GM19324 (cell line): ENCODE measurements around the gene LRRC39.
"Not testable (repeated sequence)": the region's sequence is repeated elsewhere in the genome, so short reads cannot be mapped to it uniquely, and the experiment has no call there.

Experiments used
- ATAC-seq: cut with Tn5 transposase; IDR thresholded peaks from one replicate; pipeline ENCODE4 v1.9.1; 2021; ENCODE audit warnings: mild to moderate bottlenecking, moderate library complexity; ENCODE audit not compliant: unreplicated experiment, low FRiP score

The LRRC39 gene

DNA sequence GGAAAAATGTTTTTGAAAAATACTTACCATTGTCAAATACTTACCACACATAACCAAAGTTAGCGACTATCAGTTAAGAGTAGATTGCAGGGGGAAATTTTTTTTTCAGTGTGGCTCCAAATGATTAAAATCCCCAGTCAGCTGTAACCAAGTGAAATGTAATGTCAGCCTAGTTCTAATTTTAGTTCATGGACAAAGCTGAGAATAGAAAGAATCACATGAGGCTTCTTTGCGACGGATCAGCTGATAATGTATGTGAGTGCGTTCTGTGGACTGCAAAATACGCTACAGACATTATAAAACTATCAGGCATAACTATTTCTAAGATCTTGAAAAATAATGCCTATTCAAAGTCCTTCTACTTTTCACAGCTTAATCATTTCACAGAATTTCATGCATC is at the start of gene LRRC39:
Gene LRRC39, minus strand, starts transcription at position 166 of the 400 bp plus-strand sequence. CDS start 9,740 bp downstream, outside the sequence.
- ATAC-seq, result no peak

DNA sequence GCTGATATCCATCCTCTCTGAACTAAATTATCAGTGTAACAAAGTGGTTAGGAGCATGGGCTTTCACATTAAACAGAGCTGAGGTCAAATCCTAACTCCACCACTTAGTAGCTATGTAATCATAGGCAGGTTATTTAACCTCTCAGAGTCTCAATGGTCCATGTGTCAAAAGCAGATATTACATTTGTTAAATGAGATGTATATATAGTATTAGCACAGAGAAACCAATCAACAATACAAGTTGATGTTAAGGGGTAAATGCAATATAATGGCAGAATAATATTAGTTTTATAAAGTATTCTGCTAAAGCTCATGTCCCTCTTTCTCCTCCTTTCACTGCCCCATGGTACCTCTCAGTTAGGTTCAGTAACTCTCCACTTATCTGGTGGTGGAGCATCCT is 44.4 kb upstream of the LRRC39 start:
- ATAC-seq, result no peak

- no peak for ATAC-seq
Measured at GRCh38 chr1:100219883-100220282, 41.8 kb upstream of the LRRC39 start.

DNA sequence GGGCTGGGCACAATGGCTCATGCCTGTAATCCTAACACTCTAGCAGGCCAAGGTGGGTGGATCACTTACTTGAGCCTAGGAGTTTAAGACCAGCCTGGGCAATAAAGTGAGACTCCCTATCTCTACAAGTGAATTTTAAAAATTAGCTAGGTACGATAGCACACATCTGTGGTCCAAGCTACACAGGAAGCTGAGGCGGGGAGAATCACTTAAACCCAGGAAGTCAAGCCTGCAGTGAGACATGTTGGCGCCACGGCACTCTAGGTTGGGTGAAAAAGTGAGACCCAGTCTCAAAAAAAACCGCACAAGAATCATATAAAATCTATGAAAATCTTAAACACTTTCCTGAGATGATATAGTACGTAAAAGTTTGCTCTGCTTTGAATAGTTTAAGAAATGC is 41.4 kb upstream of the LRRC39 start:
- ATAC-seq, result no peak

DNA sequence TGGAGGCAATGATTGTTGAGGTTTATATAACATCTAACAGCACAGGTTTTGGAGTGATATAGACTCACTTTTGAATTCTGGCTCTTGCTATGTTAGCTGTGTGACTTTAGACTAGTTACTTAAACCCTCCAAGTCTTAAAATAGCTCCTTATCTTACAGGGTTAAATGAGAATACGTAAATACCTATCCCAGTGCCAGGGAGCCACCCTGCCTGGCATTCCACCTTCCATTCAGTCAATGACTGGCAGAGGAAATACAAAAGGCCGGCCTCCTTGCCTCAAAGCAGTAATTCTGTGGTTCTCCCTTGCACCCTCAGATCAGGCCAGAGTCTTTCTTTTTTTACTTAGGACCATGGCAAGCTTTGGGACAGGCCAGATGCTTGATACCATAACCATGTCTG is 39.8 kb upstream of the LRRC39 start:
- ATAC-seq, result no peak

- ATAC-seq, result no peak
Measured at GRCh38 chr1:100215101-100215500, 37.0 kb upstream of the LRRC39 start.

- ATAC-seq, result no peak
Measured at GRCh38 chr1:100213141-100213540, 35.1 kb upstream of the LRRC39 start.

DNA sequence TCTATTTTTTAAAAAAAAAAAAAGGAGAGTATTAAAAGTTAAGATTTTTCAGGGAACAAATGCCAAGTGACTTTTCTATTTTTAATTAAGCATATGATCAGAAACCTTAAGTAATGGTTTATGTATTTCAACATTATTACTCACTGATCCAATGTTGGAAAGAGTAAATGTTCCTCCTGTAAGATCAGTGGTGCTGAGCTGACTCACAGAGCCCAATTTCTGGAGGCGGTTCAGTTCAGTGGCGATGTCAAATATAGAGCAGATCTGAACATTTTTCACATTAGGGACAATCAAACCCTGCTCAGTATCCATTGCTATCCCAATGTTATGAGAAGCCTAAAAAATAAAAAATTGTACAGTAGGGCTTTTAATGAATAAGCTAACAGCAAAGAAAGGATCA is 28.2 kb upstream of the LRRC39 start:
- ATAC-seq, result no peak

GRCh38 chr1:100205593-100205992 is 27.5 kb upstream of the LRRC39 start:
- ATAC-seq, result not testable (repeated sequence)

DNA sequence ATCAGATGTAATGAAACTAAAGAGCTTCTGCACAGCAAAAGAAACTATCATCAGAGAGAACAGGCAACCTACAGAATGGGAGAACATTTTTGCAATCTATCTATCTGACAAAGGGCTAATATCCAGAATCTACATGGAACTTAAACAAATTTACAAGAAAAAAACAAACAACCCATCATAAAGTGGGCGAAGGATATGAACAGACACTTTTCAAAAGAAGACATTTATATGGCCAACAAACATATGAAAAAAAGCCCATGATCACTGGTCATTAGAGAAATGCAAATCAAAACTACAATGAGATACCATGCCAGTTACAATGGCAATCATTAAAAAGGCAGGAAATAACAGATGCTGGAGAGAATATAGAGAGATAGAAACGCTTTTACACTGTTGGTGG is 27.0 kb upstream of the LRRC39 start:
- ATAC-seq, result not testable (repeated sequence)

- not testable (repeated sequence) for ATAC-seq
Measured at GRCh38 chr1:100202703-100203102, 24.6 kb upstream of the LRRC39 start.

DNA sequence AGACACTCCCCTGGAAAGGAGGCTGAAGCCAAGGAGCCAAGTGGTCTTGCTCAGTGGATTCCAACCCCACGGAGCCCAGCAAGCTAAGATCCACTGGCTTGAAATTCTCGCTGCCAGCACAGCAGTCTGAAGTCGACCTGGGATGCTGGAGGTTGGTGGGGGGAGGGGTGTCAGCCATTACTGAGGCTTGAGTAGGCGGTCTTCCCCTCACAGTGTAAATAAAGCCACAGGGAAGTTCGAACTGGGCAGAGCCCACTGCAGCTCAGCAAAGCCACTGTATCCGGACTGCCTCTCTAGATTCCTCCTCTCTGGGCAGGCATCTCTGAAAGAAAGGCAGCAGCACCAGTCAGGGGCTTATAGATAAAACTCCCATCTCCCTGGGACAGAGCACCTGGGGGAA is 22.0 kb upstream of the LRRC39 start:
- ATAC-seq, result not testable (repeated sequence)

DNA sequence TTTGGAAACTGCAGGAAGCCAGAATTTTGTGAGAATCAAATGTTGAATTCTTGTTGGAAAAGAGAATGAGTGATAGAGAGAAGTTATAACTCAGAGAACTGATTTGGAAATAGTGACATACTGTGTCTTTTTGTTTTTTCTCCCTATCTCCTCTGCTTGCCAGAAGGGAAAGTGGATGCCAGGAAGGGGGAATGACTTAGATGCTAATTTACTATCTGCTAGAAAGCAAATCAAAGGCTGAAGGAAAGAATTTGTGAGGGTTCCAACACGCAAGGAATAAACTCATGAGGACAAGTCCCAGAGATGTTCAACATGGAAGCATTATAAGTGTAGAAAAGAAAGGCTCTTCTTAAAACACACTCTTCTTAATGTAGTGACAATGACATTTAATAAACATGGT is 20.5 kb upstream of the LRRC39 start:
- ATAC-seq, result no peak

- ATAC-seq, result peak; percentile 65
Measured at GRCh38 chr1:100188617-100189016, 10.6 kb upstream of the LRRC39 start.

- ATAC-seq, result no peak
Measured at GRCh38 chr1:100187912-100188311, 9.9 kb upstream of the LRRC39 start.

- ATAC-seq, result no peak
Measured at GRCh38 chr1:100184536-100184935, 6.5 kb upstream of the LRRC39 start.

DNA sequence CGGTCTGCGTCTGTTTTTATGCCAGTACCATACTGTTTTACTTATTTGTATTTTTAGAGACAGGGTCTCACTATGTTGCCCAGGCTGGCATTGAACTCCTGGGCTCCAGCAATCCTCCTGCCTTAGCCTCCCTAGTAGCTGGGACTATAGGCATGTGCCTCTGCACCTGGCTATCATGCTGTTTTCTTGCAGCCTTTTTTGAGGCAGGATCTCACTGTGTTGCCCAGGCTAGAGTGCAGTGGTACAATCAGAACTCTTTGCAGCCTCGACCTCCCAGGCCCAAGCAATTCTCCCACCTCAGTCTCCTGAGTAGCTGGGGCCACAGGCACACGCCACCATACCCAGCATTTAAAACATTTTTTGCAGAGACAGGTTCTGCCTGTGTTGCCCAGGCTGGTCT is 5.3 kb upstream of the LRRC39 start:
- no peak for ATAC-seq

DNA sequence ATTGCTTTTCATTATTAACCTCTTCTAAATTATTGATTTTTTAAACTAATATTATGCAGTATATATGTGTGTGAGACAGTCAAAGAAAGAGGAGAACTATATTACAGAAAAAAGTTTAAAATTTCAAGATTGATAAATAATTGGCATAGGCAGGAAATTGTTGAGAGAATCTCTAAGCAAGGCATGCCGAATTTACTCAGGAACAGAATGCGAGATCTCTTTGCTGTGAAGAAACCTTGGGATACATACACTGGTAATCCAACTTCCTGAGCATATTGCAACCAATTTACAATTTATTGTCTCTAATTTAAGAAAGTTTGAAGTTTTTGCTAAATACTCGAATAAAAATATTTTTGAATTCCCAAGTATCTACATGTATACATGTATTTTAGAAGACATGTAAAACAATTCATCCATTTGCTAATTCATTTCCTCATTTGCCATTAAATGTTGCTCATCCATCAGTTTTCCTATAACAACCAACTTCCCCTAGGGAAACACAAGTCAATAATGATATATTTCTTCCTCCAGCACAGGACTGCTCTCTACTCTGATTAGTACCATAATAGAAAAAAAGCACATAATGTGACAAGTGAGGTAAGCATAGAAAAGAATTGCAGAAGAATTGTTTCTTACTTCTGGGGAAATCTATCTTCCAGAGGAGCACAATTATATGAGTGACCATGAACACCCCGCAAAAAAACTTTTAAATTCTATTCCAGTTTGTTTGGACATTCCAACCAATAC is 588 bp downstream of the LRRC39 start:
- no peak for ATAC-seq

DNA sequence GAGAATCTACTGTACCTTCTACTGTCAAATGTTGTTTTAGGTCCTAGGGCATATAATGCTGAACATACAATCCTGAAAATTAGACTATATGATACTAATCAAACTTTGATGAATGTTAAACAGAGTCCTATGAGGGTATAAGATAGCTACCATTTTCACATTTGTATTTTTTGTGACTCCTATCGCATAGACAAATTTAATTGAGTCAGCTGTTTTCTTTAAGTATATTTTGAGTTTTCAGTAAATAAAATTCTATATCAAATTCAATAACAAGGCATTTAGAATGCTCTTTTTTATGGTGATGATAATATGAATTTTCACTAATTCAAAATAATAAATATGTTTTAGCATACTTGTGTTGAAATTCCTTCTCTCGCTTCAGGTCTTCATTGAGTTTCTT is 10.0 kb downstream of the LRRC39 start:
- ATAC-seq, result no peak

- ATAC-seq, result no peak
Measured at GRCh38 chr1:100164702-100165101, 13.4 kb downstream of the LRRC39 start.

GRCh38 chr1:100164216-100164615 is 13.8 kb downstream of the LRRC39 start:
- no peak for ATAC-seq

GRCh38 chr1:100162881-100163280 is 15.2 kb downstream of the LRRC39 start:
- no peak for ATAC-seq

DNA sequence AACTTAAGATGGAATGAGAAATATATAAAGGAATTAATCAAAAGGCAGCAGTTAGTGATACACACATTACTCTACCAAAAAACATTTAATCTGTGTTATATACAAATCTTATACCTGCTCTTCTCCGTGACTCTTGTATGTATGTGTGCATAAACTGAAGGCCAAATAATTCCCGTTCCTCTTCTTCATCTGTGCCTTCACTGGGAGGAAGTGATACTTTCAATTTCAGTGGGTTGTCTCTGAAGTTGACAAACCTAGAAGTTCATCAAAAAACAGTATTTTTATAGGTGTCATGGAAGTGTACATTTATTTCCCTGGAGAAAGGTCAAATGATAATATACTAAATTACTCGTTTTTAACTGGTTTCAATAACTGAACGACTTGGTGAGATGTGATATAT is 25.8 kb downstream of the LRRC39 start:
- peak; percentile 71 for ATAC-seq
